NCI-H1048 (cell line): ENCODE measurements around the gene ADA.

Experiments
- DNase-seq: peaks from one replicate; lab custom pipeline; 2025; lab: John Stamatoyannopoulos, UW

ADA gene

GRCh38 chr20:44580581-44581268 lies 70.8 kb downstream of the ADA start:
- no peak for DNase-seq

GRCh38 chr20:44579313-44580081 lies 72.0 kb downstream of the ADA start:
- DNase-seq = no peak

GRCh38 chr20:44576297-44576696 lies 75.2 kb downstream of the ADA start:
- DNase-seq = no peak

- no peak for DNase-seq
Measured at GRCh38 chr20:44574372-44574771, 77.1 kb downstream of the ADA start.

- no peak for DNase-seq
Measured at GRCh38 chr20:44573501-44573869, 78.0 kb downstream of the ADA start.

- DNase-seq = no peak
Measured at GRCh38 chr20:44572551-44573500, 78.7 kb downstream of the ADA start.

GRCh38 chr20:44571362-44571988 lies 80.0 kb downstream of the ADA start:
- DNase-seq = no peak

GRCh38 chr20:44570367-44570766 lies 81.1 kb downstream of the ADA start:
- no peak for DNase-seq
